RWPE1 (cell line): ENCODE results near the gene MEGF6.

Experiments
- CTCF ChIA-PET: fragments of 350-600 bp; sonication (Branson Sonifier 250); formaldehyde crosslinking; extraction: SDS; loops from one replicate; lab custom pipeline; 2021; lab: Yijun Ruan, JAX
- POLR2A ChIA-PET: fragments of 400-600 bp; formaldehyde crosslinking; extraction: SDS; loops from one replicate; lab custom pipeline; 2020; ENCODE audit warnings: antibody characterized with exemption; ENCODE audit not compliant: low non-redundant PET; lab: Yijun Ruan, JAX
- DNase-seq: peaks from one replicate; pipeline ENCODE4 v3.0.0; 2012; ENCODE audit warnings: low spot score
- H3K27ac ChIP-seq: fragments of 450-650 bp; 2 replicates; pipeline ENCODE4 v1.5.1; 2017
- CTCF ChIP-seq: fragments of 450-650 bp; conservative IDR thresholded peaks from 2 replicates; pipeline ENCODE4 v1.5.1; 2017; ENCODE audit warnings: low read depth, mild to moderate bottlenecking

The MEGF6 gene

GRCh38 chr1:3570066-3570986 lies 41.0 kb downstream of the MEGF6 start:
- POLR2A ChIA-PET = no interaction called here
- DNase-seq = no peak
- TF ChIP-seq CTCF = no peak
- CTCF ChIA-PET = no interaction called here
- H3K27ac ChIP-seq = no peak overlapping the region

GRCh38 chr1:3569436-3569835 lies 41.9 kb downstream of the MEGF6 start:
- TF ChIP-seq CTCF = no peak
- POLR2A ChIA-PET = no interaction called here
- DNase-seq = no peak
- CTCF ChIA-PET = interaction anchor here (0.6 kb wide), 1 partner anchor 79 kb away, joined by 3 read pairs; no protein-coding TSS in a partner anchor
- H3K27ac ChIP-seq = no peak overlapping the region

- DNase-seq = no peak
- POLR2A ChIA-PET = no interaction called here
- CTCF ChIA-PET = interaction anchor here (0.6 kb wide), 1 partner anchor 78 kb away, joined by 3 read pairs; no protein-coding TSS in a partner anchor
- H3K27ac ChIP-seq = no peak overlapping the region
- no peak for TF ChIP-seq CTCF
Measured at GRCh38 chr1:3568815-3569435, 42.4 kb downstream of the MEGF6 start.

- no peak for TF ChIP-seq CTCF
- DNase-seq = no peak
- no peak overlapping the region for H3K27ac ChIP-seq
- POLR2A ChIA-PET = no interaction called here
- CTCF ChIA-PET = interaction anchor here (0.6 kb wide), 1 partner anchor 76 kb away, joined by 4 read pairs; no protein-coding TSS in a partner anchor
Measured at GRCh38 chr1:3566951-3567804, 44.1 kb downstream of the MEGF6 start.

- DNase-seq = no peak
- ChIA-PET POLR2A (no interaction called here), CTCF (interaction anchor here (0.6 to 1.4 kb wide), 4 partner anchors 30 to 172 kb away, joined by 3 to 5 read pairs (median 4); no protein-coding TSS in a partner anchor)
- TF ChIP-seq CTCF = no peak
- H3K27ac ChIP-seq = no peak overlapping the region
Measured at GRCh38 chr1:3566003-3566885, 45.1 kb downstream of the MEGF6 start.
